ENCODE data around the gene BMPR1B. TPM values are rescaled to one million over a fixed set of nuclear protein-coding genes. Genes with fewer than 3 reads are reported as not detected.
A peak's percentile ranks its signal among the peaks of the same experiment; 100 is the strongest.
"Not testable (repeated sequence)": the region's sequence is repeated elsewhere in the genome, so short reads cannot be mapped to it uniquely, and the experiment has no call there.

Gene BMPR1B
- total RNA-seq, 1 donor from 2014 or later: 42.5 TPM

GRCh38 chr4:94763005-94763404 is 5.2 kb downstream of the BMPR1B start:
- no peak for DNase-seq

- DNase-seq: no peak
Measured at GRCh38 chr4:94763500-94763899, 5.7 kb downstream of the BMPR1B start.

- no peak for DNase-seq
Measured at GRCh38 chr4:94764069-94764468, 6.3 kb downstream of the BMPR1B start.

GRCh38 chr4:94765174-94765573 is 7.4 kb downstream of the BMPR1B start:
- no peak for DNase-seq

- no peak for DNase-seq
Measured at GRCh38 chr4:94765648-94766047, 7.9 kb downstream of the BMPR1B start.

GRCh38 chr4:94766856-94767255 is 9.1 kb downstream of the BMPR1B start:
- peak; percentile 16 for DNase-seq

GRCh38 chr4:94767446-94767845 is 9.7 kb downstream of the BMPR1B start:
- no peak for DNase-seq

GRCh38 chr4:94782707-94783106 is 25.0 kb downstream of the BMPR1B start:
- DNase-seq: no peak

- no peak for DNase-seq
Measured at GRCh38 chr4:94791701-94792100, 33.9 kb downstream of the BMPR1B start.

GRCh38 chr4:94798808-94799207 is 41.1 kb downstream of the BMPR1B start:
- DNase-seq: no peak

- no peak for DNase-seq
Measured at GRCh38 chr4:94801016-94801415, 43.3 kb downstream of the BMPR1B start.

GRCh38 chr4:94802091-94802490 is 44.3 kb downstream of the BMPR1B start:
- no peak for DNase-seq

- DNase-seq: no peak
Measured at GRCh38 chr4:94803181-94803580, 45.4 kb downstream of the BMPR1B start.

GRCh38 chr4:94804650-94805049 is 46.9 kb downstream of the BMPR1B start:
- DNase-seq: peak; percentile 37

- DNase-seq: no peak
Measured at GRCh38 chr4:94806376-94806775, 48.6 kb downstream of the BMPR1B start.

- DNase-seq: no peak
Measured at GRCh38 chr4:94811643-94812042, 53.9 kb downstream of the BMPR1B start.

- no peak for DNase-seq
Measured at GRCh38 chr4:94813221-94813620, 55.5 kb downstream of the BMPR1B start.

GRCh38 chr4:94814237-94814636 is 56.5 kb downstream of the BMPR1B start:
- no peak for DNase-seq

- peak; percentile 50 for DNase-seq
Measured at GRCh38 chr4:94819371-94820168, 61.8 kb downstream of the BMPR1B start.

- DNase-seq: peak; percentile 38
Measured at GRCh38 chr4:94826206-94826605, 68.5 kb downstream of the BMPR1B start.

- DNase-seq: no peak
Measured at GRCh38 chr4:94827481-94828110, 69.8 kb downstream of the BMPR1B start.

- DNase-seq: no peak
Measured at GRCh38 chr4:94828882-94829281, 71.1 kb downstream of the BMPR1B start.

GRCh38 chr4:94831607-94832006 is 73.9 kb downstream of the BMPR1B start:
- no peak for DNase-seq

- DNase-seq: not testable (repeated sequence)
Measured at GRCh38 chr4:94832329-94832728, 74.6 kb downstream of the BMPR1B start.
